ENCODE results near the gene TPD52L2.
"Not testable (repeated sequence)": the region's sequence is repeated elsewhere in the genome, so short reads cannot be mapped to it uniquely, and the experiment has no call there.

TPD52L2 gene

GRCh38 chr20:63857764-63858392, 7.2 kb upstream of the TPD52L2 start:
- no peak for DNase-seq

DNA sequence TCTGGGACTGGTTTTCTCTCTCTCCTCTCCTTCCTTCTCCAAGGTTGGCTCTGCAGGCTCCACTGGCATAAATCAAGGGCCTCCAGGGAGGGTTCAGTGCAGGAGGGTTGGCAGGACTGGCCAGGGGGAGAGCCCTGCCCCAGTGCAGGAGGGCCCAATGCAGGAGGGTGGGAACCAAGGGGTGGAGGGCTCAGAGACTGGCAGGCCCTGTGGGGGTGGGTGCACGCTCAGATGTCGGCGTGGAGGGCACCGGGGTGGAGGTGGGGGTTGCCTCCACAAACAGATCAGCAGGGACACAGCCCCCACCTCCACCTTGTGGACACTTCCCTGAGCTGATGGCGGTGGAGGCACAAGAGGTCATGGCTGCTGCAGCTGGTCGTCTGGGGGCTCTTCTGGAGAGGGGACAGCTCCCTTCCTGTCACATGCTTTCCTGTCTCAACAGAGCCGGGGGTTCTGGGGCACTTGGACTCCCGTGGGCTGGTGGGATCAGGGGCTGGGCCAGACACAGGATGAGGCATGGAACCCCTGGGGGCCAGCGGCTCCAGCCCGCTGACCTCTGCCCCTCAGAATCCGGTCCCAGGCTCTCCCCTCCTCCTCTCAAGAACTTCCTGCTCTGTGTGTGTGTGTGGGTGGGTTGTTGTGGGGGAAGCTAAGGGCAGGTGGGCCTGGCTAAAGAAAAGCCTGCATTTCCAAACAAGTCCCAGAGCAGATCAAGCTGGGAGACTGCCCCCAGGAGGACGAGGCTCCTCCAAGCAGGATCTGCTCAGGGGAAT, 6.5 kb upstream of the TPD52L2 start:
- no peak for DNase-seq

DNA sequence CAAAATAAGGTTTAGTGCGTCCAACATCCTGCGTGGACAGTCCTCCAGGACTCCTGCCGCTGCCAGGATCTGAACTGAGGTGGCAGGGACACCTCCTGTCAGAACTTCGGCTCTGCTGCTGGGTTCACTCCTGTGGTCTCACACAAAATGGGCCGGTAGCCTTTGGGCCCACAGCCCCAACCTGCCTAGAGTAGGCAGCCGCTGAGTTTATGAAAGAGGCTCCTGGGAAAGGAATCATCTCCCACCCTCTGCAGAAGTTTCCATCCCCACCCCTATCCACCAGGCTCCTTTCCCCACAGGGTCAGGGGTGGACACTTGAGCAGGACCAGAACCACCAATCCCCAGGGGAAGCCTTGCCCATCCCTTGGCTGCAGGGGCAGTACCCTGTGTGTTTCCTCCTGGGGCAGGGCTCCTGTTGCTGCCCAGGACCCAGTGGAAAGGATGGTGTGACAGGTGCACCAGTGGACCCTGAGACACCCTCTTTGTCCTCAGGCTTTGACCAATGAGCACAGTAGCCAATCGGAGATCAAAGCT, 5.8 kb upstream of the TPD52L2 start:
- no peak for DNase-seq

DNA sequence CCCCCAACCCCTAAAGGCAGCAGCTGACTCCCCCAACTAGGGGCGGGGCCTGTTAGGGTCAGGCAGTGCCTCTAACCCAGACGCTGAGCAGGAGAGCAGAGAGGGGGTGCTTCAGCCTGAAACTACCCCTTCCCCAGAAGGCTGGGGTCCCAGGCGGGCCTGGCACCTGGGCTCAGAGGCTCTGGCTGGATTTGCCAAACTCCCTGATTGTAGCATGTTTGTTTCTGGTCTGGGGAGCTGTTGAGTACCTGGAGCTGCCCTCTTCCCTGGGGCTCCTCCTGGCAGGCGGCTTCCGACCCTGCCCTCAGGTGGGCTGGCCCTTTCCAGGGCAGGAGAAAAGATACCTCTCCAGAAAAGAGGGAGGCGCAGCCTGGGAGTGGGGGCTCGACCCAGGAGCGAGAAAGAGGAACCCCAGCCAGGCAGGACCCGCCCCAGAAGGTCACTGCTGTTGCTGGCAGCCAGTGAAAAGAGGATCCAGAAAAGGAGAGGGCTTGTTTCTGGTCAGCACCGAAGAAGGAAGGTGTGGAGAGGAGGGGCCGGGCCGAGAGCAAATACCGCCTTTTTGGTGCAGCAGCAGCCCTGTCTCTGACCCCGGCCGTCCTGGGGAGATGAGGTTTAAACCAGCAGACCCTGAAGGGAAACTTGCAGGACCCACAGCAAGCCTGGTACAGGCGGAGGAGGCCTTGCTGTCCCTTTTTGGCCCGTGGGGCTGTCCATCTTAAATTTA, 4.6 kb upstream of the TPD52L2 start:
- DNase-seq = no peak

DNA sequence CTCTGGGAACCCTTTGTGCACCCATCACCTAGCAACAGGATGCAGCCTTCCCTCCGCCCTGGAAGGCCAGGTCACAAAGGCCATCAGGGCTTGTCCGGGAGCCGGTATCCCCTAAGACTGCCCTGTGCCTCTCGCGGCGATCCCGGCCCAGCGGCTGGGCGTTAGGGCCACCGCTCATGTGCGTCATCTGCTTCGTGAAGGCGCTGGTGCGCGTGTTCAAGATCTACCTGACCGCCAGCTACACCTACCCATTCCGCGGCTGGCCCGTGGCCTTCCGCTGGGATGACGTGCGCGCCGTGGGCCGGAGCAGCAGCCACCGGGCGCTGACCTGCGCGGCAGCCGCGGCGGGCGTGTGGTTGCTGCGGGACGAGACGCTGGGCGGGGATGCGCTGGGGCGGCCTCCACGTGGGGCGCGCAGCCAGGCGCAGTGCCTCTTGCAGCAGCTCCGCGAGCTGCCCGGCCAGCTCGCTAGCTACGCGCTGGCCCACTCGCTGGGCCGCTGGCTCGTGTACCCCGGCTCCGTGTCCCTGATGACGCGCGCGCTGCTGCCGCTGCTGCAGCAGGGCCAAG, 3.6 kb upstream of the TPD52L2 start, which contains the start of gene ABHD16B:
ABHD16B (plus strand) TSS at position 134 of the 570 bp plus-strand sequence; CDS start at position 177, 43 bp downstream.
- no peak for DNase-seq

- DNase-seq = no peak
Observed at GRCh38 chr20:63861981-63862901, 2.8 kb upstream of the TPD52L2 start.

DNA sequence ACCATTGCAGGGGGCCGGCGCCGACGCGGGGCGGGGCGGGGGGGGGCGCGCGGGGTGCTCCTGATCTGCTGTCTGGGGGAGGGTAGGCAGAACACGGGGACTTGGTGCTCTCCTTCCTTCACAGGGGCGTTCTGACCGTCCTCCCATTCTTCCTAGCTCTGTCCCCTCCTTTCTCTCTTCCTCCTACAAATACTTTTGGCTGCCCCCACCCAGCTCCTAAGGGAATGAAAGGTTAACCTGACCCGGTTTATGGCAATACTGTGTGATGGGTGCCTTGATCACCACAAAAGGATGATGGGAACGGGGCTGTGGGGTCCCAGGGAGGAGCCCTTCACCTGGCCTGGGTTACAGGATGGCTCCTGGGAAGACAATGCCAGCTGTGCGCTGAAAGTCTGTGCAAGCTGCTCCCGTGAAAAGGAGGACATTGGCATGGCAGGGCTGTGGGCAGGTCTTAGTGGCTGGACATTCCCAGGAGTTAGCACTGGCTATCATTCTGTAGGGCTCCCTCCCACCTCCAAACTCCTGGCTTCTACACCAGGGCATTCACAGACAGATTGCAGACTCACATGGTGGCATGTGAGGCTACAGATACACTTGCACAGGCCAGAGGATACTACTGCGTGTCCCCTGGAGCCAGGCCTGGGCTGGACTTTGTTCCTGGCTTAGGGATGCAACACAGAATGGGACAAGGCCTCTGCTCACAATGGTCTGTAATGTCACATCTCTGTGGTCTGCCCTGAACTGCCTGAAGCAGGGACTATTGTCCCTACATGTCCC, 1.9 kb upstream of the TPD52L2 start:
- DNase-seq = no peak

- DNase-seq = peak; percentile 73
Observed at GRCh38 chr20:63863798-63864544, 1.1 kb upstream of the TPD52L2 start.

GRCh38 chr20:63864545-63864977, 509 bp upstream of the TPD52L2 start:
- no peak for DNase-seq

GRCh38 chr20:63867042-63867441, 2.0 kb downstream of the TPD52L2 start:
- not testable (repeated sequence) for DNase-seq

- no peak for DNase-seq
Observed at GRCh38 chr20:63868264-63868663, 3.2 kb downstream of the TPD52L2 start.

DNA sequence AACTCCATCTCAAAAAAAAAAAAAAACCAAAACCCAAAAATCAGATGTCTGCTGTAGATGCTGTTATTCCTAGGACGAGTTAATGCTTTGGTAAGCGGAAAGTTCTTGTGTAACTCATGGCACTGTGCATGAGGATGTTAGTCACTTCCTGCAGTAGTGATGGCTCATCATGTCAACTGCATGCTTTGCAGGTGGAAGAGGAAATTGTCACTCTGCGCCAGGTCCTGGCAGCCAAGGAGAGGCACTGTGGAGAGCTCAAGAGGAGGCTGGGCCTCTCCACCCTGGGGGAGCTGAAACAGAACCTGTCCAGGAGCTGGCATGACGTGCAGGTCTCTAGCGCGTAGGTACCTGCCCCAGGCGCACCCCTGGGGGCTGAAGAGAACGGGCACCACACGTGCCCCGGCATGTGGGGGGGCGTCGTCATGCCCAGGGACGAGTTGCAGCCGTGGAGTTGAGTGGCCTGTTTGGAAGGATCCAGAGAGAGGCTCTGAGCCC, 8.5 kb downstream of the TPD52L2 start:
- DNase-seq = no peak

DNA sequence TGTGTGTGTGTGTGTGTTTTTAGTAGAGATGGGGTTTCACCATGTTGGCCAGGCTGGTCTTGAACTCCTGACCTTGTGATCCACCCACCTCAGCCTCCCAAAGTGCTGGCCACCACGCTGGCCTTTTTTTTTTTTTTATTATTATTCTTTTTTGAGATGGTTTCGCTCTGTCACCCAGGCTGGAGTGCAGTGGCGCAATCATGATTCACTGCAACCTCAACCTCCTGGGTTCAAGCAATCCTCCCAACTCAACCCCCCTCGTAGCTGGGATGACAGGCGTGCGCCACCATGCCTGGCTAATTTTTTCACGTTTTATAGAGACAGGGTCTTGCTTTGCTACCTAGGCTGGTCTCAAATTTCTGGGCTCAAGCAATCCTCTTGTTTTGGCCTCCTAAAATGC, 9.2 kb downstream of the TPD52L2 start:
- DNase-seq = not testable (repeated sequence)

DNA sequence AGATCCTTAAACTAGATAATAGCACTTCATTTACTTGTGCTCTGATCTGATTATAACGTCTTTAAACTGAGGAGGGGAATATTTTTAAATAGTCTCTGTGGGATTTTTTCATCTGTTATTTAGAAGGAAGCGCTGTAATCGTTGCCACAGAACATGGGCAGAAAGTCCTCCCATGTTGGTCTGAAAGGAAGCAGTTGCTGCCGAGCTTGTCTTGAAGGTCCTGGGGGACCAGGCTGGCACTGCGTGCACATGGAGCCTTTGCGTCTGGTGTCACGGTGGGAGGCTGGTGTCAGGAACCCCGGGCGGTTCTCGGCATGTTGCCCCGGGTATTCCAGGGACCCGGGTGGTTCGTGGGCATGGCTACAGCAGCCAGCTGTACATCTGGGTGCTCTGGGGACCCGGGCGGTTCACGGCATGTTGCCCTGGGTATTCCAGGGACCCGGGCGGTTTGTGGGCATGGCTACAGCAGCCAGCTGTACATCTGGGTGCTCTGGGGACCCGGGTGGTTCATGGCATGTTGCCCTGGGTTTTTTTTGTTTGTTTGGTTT, 11.5 kb downstream of the TPD52L2 start:
- no peak for DNase-seq

DNA sequence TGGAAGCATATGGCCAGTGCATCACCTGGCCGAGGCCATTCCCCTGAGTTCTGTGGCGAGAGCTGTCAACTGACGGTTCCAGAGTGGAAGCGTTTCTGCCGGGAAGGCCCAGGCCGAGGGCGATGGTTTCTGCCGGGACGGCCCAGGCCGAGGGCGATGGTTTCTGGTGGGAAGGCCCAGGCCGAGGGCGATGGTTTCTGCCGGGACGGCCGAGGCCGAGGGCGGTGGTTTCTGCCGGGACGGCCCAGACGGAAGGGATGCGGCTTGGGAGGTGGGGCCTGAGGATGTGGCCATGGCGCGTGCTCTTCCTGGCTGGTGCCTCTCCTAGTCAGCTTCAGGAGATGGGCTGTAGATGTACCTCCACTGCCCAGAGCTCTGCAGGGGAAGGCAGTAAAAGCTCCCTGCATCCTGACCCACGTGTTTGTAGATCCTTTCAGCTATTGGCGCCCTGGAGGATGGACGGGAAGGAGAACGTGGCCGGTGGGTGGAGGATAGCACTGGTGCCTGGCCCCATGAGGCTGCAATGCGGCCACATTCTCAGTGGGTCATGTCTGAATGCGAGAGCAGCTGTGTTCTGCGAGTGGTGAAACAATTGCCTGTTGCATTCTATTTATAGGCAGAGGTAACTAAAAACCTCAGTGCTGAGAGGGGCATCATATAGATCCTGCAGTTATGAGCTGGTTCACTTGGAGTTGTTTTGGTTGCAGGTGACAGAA, 12.8 kb downstream of the TPD52L2 start:
- no peak for DNase-seq

DNA sequence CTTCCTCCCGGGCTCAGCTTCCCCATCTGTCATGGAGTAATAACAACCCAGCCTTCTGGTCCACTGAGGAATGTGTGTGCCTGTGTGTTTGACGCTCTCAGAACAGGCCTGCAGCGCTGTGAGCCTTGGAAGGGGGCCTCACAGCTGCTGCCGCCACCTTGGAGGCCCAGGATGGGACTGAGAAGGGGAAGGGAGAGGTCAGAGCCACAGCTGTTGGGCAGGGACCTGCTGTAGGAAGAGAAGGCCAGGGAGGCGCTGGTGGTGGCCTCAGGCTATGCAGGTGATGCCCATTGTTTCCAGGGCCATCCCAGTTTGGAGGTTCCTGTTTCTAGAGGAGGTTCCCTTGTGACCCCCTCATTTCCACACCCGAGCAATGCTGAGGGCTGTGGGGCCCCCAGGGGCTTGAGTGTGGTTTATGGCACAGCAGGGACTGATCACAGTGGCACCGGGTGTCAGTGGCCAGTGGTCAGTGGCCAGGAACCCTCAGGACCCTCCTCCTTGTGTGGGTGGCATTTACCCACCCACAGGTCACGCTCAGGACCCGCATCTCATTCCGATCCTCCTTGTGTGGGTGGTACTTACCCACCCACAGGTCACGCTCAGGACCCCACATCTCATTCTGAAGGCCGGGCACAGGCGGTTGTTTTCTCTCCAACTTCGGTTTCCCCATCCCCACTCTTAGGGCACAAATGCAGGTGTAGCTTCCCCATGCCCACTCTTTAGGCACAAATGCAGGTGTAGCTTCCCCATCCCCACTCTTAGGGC, 14.0 kb downstream of the TPD52L2 start:
- DNase-seq = no peak

DNA sequence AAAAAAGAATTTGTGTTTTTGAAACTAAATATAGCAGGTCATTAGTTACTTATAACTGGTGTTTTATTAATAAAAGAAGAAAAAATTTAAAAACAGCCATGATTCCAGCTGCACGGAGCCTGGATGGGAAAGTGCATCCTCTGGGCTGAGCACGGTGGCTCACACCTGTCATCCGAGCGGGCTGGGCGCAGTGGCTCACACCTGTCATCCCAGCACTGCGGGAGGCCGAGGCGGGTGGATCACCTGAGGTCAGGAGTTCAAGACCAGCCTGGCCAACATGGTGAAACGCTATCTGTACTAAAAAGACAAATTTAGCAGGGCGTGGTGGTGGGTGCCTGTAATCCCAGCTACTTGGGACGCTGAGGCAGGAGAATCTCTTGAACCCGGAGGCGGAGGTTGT, 15.8 kb downstream of the TPD52L2 start:
- DNase-seq = not testable (repeated sequence)

Measured in activated CD8-positive, alpha-beta memory T cell treated with anti-CD3 and anti-CD28 coated beads, Interleukin-2, amount 50 U/mL, for 4 hours (primary cell).